PC-9 (cell line): ENCODE data around the gene CDC20. TPM values are rescaled to one million over a fixed set of nuclear protein-coding genes. Genes with fewer than 3 reads are reported as not detected.

Source experiments
- BruUV-seq: library from RNA; stranded (reverse); fragments of 400-500 nt; replicated peaks from 2 replicates; lab custom pipeline; 2021; lab: Mats Ljungman, UMichigan
- CTCF ChIA-PET: fragments of 300-600 bp; sonication (Branson Sonifier 250); formaldehyde crosslinking; loops from one replicate; lab custom pipeline; 2022; ENCODE audit warnings: antibody characterized with exemption; lab: Charles Lee
- POLR2A ChIA-PET: fragments of 300-600 bp; sonication (Branson Sonifier 250); formaldehyde crosslinking; loops from one replicate; lab custom pipeline; 2022; ENCODE audit warnings: antibody characterized with exemption; ENCODE audit not compliant: unreplicated experiment; lab: Charles Lee
- DNase-seq, 2 experiments: peaks; one replicate each; pipeline versions ENCODE4 v3.0.0 to v3.0.0-alpha.2; 2015 to 2022; ENCODE audit warnings: mixed read lengths in 1 of 2
- H2AFZ ChIP-seq: fragments of 200-600 bp; sonication (generic); 2 replicates; pipeline ENCODE4 v1.8.1; 2017; ENCODE audit warnings: antibody characterized with exemption
- H3F3A ChIP-seq: fragments of 200-600 bp; sonication (generic); 2 replicates; pipeline ENCODE4 v1.8.1; 2017; ENCODE audit warnings: antibody characterized with exemption, mild to moderate bottlenecking, low read depth; ENCODE audit not compliant: insufficient read depth
- H3K27ac ChIP-seq: fragments of 200-600 bp; sonication (generic); 2 replicates; pipeline ENCODE4 v1.6.1; 2016; ENCODE audit warnings: mixed run types
- H3K27me3 ChIP-seq: fragments of 200-600 bp; sonication (generic); 2 replicates; pipeline ENCODE4 v1.6.1; 2016; ENCODE audit warnings: low read depth, mixed run types; ENCODE audit not compliant: insufficient read depth
- H3K36me3 ChIP-seq: fragments of 200-600 bp; sonication (generic); 2 replicates; pipeline ENCODE4 v1.6.1; 2016; ENCODE audit warnings: low read depth, mixed run types
- H3K4me1 ChIP-seq: fragments of 200-600 bp; sonication (generic); replicated peaks from 2 replicates; pipeline ENCODE4 v1.6.1; 2016; ENCODE audit warnings: mixed run types; ENCODE audit not compliant: insufficient read depth
- H3K4me2 ChIP-seq: fragments of 200-600 bp; sonication (generic); 2 replicates; pipeline ENCODE4 v1.6.1; 2017; ENCODE audit warnings: mixed run types
- H3K4me3 ChIP-seq: fragments of 200-600 bp; sonication (generic); 2 replicates; pipeline ENCODE4 v1.6.1; 2016; ENCODE audit warnings: mixed run types
- H3K79me2 ChIP-seq: fragments of 200-600 bp; sonication (generic); 2 replicates; pipeline ENCODE4 v1.6.1; 2017; ENCODE audit warnings: low read depth, mixed run types
- H3K9me2 ChIP-seq: fragments of 200-600 bp; sonication (generic); 2 replicates; pipeline ENCODE4 v1.8.1; 2017; ENCODE audit warnings: mild to moderate bottlenecking; ENCODE audit not compliant: insufficient read depth
- H3K9me3 ChIP-seq: fragments of 200-600 bp; sonication (generic); 2 replicates; pipeline ENCODE4 v1.8.1; 2016; ENCODE audit warnings: low read depth; ENCODE audit not compliant: insufficient read depth
- H4K20me1 ChIP-seq: fragments of 200-600 bp; sonication (generic); 2 replicates; pipeline ENCODE4 v1.8.1; 2017; ENCODE audit not compliant: insufficient read depth
- EZH2 ChIP-seq: fragments of 200-600 bp; sonication (generic); IDR thresholded peaks from 2 replicates; pipeline ENCODE4 v1.8.0; 2017; ENCODE audit warnings: antibody characterized with exemption, low read depth
- intact Hi-C: fragments of 100-400 bp; cut with micrococcal nuclease; formaldehyde crosslinking; loops from one replicate; pipeline ENCODE4 v1.10.0; 2022; ENCODE audit not compliant: unreplicated experiment
- total RNA-seq: library from RNA; stranded (reverse); gene quantifications from 2 replicates; pipeline ENCODE4 v1.2.3, GENCODE V29; 2021
- TF ChIP-seq, protein P1 (sequence below): fragments of 200-600 bp; sonication (generic); conservative IDR thresholded peaks from 2 replicates; pipeline ENCODE4 v1.6.1; 2017; ENCODE audit warnings: mixed run types, antibody characterized with exemption, mild to moderate bottlenecking, moderate library complexity

The CDC20 gene
- total RNA-seq, 1 experiment from 2014 or later = 229 TPM

DNA sequence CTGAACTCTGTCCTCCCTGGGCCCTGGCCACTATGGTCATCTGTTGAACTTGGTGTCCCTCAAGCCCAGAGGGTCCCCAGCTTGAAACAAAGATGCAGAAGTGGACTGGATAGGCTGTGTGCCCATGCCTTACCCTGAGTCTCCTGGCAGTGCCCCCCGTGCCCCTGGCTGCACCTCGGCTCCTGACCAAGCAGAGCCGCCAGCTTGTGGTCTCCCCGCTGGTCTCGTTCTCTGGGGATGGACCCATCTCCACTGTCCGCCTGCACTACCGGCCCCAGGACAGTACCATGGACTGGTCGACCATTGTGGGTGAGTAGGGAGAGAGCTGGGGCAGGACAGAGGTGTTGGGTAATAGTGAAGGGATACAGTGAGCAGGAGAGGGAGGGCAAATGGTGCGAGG lies 47.3 kb upstream of the CDC20 start:
- ChIA-PET CTCF (no interaction called here), POLR2A (no interaction called here)
- intact Hi-C loops = no loop called here
- Histone ChIP-seq H4K20me1 (no peaks in the 10 kb centered on the region), H3K4me1 (peaks cover 8% of the 10 kb centered on the region; the same call in 1 of the 2 replicates), H3K27ac (no peak overlapping the region), H3K36me3 (no peaks in the 10 kb centered on the region), H3K27me3 (no peaks in the 10 kb centered on the region), H2AFZ (no peak overlapping the region), H3K4me2 (no peak overlapping the region), H3K79me2 (no peaks in the 10 kb centered on the region), H3K9me3 (no peaks in the 10 kb centered on the region), H3K9me2 (no peaks in the 10 kb centered on the region), H3K4me3 (no peak overlapping the region), H3F3A (no peaks in the 10 kb centered on the region)
- TF ChIP-seq EZH2 = no peak
- TF ChIP-seq, protein P1, sequence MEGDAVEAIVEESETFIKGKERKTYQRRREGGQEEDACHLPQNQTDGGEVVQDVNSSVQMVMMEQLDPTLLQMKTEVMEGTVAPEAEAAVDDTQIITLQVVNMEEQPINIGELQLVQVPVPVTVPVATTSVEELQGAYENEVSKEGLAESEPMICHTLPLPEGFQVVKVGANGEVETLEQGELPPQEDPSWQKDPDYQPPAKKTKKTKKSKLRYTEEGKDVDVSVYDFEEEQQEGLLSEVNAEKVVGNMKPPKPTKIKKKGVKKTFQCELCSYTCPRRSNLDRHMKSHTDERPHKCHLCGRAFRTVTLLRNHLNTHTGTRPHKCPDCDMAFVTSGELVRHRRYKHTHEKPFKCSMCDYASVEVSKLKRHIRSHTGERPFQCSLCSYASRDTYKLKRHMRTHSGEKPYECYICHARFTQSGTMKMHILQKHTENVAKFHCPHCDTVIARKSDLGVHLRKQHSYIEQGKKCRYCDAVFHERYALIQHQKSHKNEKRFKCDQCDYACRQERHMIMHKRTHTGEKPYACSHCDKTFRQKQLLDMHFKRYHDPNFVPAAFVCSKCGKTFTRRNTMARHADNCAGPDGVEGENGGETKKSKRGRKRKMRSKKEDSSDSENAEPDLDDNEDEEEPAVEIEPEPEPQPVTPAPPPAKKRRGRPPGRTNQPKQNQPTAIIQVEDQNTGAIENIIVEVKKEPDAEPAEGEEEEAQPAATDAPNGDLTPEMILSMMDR = no peak
- no peak for DNase-seq
- no TSS peak for BruUV-seq

DNA sequence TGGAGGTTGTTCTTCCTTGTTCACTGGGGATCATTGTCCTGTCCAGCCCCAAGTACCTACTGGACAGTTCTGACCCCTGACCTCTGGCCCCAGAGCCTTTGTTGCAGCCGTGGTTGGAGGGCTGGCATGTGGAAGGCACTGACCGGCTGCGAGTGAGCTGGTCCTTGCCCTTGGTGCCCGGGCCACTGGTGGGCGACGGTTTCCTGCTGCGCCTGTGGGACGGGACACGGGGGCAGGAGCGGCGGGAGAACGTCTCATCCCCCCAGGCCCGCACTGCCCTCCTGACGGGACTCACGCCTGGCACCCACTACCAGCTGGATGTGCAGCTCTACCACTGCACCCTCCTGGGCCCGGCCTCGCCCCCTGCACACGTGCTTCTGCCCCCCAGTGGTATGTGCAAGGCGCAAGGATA lies 46.6 kb upstream of the CDC20 start:
- Histone ChIP-seq H3K27ac (no peak overlapping the region), H3K4me3 (no peak overlapping the region), H3K9me2 (no peaks in the 10 kb centered on the region), H3K36me3 (no peaks in the 10 kb centered on the region), H2AFZ (no peak overlapping the region), H3K9me3 (no peaks in the 10 kb centered on the region), H3K79me2 (no peaks in the 10 kb centered on the region), H3F3A (no peaks in the 10 kb centered on the region), H3K27me3 (no peaks in the 10 kb centered on the region), H3K4me2 (no peak overlapping the region), H3K4me1 (peaks cover 8% of the 10 kb centered on the region; the same call in 1 of the 2 replicates), H4K20me1 (no peaks in the 10 kb centered on the region)
- ChIA-PET CTCF (no interaction called here), POLR2A (no interaction called here)
- no TSS peak for BruUV-seq
- intact Hi-C loops = no loop called here
- no peak for DNase-seq
- no peak for TF ChIP-seq EZH2
- TF ChIP-seq, protein P1 = no peak

DNA sequence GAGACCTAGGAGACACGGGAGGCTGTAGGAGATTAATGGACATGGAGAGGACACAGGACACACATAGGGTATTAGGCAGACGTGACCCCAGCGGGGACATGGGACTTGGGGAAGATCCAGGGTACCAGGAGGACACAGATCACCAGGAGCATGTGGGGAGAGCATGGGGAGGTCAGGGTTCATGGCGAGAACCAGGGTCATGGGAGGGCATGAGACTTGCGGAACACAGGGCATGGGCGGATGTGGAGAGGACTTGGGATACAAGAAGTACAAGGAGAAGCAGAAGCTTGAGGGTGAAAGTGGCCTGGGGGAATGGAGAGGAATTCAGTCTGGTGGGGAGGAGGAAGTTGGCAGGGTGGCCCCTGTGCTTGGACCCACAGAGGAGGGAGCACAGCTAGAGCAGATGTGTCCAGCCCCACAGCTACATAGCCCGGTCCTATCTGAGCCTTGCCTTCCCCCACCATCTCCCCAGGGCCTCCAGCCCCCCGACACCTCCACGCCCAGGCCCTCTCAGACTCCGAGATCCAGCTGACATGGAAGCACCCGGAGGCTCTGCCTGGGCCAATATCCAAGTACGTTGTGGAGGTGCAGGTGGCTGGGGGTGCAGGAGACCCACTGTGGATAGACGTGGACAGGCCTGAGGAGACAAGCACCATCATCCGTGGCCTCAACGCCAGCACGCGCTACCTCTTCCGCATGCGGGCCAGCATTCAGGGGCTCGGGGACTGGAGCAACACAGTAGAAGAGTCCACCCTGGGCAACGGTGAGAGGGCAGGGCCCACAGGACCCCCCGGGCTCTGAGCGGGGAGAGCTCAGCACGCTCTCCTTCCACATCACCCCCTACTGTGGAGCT lies 45.9 kb upstream of the CDC20 start:
- H3K36me3 ChIP-seq = no peaks in the 10 kb centered on the region
- H2AFZ ChIP-seq = no peak overlapping the region
- H3F3A ChIP-seq = no peaks in the 10 kb centered on the region
- no peak for DNase-seq
- intact Hi-C loops = no loop called here
- H3K27ac ChIP-seq = no peak overlapping the region
- BruUV-seq = no TSS peak
- H3K4me3 ChIP-seq = no peak overlapping the region
- TF ChIP-seq, protein P1 = no peak
- TF ChIP-seq EZH2 = no peak
- H3K9me3 ChIP-seq = no peaks in the 10 kb centered on the region
- H3K27me3 ChIP-seq = no peaks in the 10 kb centered on the region
- POLR2A ChIA-PET = no interaction called here
- no peaks in the 10 kb centered on the region for H3K9me2 ChIP-seq
- H3K4me2 ChIP-seq = no peak overlapping the region
- no peaks in the 10 kb centered on the region for H3K79me2 ChIP-seq
- peaks cover 8% of the 10 kb centered on the region; the same call in 1 of the 2 replicates for H3K4me1 ChIP-seq
- no peaks in the 10 kb centered on the region for H4K20me1 ChIP-seq
- CTCF ChIA-PET = no interaction called here
